GM21619 (cell line): ENCODE data around the gene GLRA1.
"Not testable (repeated sequence)": the region's sequence is repeated elsewhere in the genome, so short reads cannot be mapped to it uniquely, and the experiment has no call there.

Experiments
- ATAC-seq: cut with Tn5 transposase; IDR thresholded peaks from one replicate; pipeline ENCODE4 v1.9.1; 2021; ENCODE audit not compliant: unreplicated experiment

The GLRA1 gene

DNA sequence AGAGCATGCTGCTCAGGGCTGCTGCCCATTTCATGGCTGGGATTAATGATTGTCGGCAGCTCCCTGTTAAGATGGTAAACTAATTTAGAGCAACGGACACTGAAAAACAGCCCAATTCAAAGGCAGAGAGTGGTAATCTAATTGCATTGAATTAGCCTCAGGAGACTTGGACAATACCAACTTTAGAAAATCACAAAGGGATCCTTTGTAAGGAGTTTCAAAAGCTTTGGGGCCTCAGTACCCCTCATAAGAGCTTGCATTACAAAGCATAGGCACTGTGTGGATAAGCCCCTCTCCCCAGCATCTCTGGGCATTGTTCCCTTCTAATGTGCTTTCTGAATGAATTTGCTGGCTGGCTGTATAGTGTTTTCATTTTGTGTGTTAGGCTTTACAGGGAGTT, 6.7 kb downstream of the GLRA1 start:
- no peak for ATAC-seq

DNA sequence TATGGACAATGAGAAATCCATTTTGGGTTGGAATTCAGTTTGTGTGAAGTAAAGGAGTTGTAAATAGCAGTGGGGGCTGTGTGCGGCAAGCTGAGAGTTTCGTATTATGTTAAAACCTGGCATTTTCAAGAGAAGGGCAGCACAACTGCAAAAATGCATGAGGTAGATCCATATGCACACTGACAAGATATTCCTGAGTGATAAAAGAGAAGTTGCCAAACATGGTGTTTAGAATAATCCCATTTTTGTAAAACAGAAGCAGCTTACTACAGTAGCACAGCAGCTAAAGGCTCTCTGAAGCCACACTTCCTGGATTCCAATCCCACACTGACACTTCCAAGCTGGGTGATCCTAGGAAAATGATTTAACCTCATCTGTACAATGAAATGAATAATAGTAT, 11.2 kb downstream of the GLRA1 start:
- ATAC-seq, result no peak

DNA sequence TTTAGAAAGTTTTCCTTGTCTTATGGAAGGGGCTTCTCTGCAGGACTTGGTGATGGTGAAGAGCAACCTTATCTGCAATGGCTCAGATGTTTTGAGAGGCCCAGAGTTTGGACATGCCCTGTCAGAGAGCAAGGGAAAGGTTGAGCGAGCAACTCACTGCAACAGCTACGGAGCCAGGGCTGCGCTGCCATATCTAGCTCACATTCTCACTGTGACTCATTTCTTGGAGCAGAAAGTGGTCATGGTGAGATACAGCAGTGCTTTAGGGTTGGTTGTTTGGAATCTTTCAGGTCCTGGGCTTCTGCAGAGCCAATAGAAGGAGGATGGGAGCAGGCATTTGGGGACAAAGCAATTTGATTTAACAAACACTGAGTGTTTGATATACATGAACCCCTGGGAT, 12.3 kb downstream of the GLRA1 start:
- no peak for ATAC-seq

GRCh38 chr5:151911011-151911410, 13.6 kb downstream of the GLRA1 start:
- ATAC-seq, result no peak

GRCh38 chr5:151909628-151910027, 15.0 kb downstream of the GLRA1 start:
- no peak for ATAC-seq

GRCh38 chr5:151906246-151906645, 18.4 kb downstream of the GLRA1 start:
- no peak for ATAC-seq

DNA sequence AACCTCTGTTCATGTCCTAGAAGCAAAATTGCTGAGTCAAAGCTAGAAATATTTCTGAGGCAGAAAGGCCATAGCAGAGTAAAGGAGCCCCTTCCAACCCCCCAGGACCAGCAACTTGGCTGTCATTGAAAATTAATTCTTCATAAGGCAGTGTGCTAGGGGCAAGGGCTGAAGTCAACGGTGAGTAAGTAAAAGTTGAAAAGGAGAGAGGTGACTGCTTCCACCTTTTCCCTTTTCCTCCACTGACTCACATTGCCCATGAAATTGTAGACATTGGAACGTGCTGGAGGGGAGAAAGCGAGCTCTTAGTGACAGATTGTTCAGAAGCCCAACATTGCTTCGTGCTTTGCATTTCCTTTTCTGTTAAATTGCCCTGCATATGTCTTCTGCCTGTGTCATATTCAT, 19.1 kb downstream of the GLRA1 start:
- no peak for ATAC-seq

DNA sequence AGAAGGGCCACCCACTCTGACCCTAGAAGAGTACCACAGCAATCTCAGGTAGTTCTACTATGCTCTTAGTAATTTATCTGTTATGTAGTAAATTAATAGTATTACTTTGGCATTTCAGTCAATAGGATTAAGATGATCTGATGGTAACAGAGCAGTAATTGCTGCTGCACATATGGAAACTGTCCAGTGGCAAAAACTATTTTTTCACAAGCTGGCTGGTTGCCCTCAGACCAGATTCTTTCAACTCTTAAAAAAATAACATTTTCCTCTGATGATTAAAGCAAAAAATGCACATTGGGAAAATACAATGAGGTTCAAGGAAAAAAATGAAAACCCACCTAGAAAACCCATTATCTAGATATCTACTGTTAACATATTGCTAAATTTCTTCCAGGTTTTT, 19.7 kb downstream of the GLRA1 start:
- no peak for ATAC-seq

DNA sequence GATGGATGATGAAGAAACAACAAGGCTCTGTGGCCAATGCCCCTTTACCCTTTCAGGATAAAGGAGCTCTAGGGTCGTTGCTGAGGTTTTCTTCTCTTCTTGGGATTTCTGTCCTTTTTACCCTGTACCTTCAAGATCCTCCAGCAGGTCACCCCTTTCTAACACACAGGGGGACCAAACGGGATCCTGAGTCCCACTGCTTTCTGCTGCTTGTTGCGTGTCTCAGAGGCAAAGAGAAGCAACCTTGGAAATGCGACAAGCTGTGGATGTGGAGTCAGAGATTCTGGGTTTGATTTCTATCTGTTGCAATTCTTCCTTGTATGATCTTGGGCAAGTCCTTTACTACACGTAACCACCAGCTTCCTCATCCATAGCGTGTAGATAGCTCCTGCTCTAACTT, 20.5 kb downstream of the GLRA1 start:
- ATAC-seq, result no peak

DNA sequence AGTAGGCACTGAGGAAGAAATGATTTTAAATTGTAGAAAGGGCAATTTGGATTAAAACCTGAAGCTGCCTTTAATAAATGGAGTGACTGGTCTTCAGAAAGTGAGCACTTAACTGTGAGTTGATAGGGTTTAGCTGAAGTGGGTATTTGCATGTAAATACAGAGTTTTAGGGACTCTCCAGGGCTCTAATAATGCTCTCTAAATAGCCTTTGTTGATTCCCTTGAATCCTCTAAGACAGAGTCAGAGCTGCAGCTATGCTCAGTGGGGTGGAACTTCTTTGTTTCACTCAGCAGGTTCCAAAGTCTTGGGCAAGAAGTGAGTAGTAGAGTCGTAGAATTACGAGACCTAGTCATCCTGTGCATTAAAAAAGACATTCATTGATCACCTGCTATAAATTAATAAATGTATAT, 21.4 kb downstream of the GLRA1 start:
- ATAC-seq, result peak; percentile 96

GRCh38 chr5:151902215-151902614, 22.4 kb downstream of the GLRA1 start:
- no peak for ATAC-seq

GRCh38 chr5:151901611-151902010, 23.0 kb downstream of the GLRA1 start:
- ATAC-seq, result no peak

- no peak for ATAC-seq
Measured at GRCh38 chr5:151900891-151901290, 23.8 kb downstream of the GLRA1 start.

DNA sequence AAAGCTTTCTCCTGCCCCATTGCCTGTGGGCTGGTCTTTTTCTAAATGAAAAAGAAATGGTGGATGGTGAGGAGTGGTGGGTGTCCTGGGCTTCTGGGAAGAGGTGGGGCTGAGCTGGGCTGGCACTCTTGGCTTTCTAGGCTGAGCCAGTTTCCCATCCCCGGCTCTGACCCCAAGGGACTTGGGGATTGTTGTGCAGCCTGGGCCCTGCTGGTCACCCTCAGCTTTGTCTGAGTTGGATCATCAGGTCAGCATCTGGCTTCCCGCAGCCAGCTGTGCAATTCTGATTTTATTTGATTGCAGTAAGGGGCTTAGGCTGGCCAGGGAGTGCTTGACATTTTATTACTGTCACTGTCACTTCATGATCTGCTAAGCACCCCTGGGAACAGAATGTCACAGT, 25.3 kb downstream of the GLRA1 start:
- ATAC-seq, result no peak

DNA sequence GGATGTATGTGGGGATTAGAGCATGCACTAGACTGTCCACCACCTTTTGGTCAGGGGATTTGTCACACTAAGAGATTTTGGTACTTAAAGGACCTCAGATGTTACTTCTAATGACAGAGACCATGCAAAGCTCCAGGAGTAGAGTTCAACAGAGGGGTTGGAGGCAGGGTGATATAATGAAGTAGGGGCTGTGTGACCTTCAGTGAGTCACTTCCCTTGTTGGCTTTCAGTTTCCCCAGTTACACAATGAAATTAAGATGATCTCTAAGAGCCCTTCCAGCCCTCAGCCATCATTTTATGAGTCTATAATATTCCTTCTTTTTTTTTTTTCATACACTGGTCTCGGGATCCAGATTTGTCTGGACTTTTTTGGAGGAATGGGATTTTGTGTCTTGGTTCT, 26.8 kb downstream of the GLRA1 start:
- no peak for ATAC-seq

DNA sequence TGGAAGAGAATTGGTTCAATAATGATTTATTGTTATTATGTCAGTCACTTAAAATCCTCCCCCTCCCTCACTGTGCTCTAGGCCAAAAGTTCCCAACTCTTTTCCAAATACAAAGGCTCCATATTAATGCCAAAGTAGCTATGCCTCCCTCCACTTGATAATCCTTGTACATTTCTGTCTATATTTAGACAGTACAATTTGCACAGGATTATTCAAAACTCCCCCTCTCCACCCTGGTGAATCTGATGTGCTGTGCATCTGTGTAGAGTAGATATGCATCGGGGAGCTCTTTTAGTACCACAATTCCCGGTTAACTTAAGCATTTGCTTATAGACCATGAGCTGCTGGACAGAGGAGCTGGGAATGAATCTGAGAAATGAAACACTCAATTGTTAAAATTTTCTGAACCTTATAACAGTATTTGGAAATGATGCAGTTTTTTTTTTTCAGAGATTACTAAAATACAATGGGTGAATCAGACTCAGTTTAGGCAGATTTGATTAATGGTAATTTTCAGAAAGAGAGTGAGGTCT, 27.6 kb downstream of the GLRA1 start:
- ATAC-seq, result no peak

DNA sequence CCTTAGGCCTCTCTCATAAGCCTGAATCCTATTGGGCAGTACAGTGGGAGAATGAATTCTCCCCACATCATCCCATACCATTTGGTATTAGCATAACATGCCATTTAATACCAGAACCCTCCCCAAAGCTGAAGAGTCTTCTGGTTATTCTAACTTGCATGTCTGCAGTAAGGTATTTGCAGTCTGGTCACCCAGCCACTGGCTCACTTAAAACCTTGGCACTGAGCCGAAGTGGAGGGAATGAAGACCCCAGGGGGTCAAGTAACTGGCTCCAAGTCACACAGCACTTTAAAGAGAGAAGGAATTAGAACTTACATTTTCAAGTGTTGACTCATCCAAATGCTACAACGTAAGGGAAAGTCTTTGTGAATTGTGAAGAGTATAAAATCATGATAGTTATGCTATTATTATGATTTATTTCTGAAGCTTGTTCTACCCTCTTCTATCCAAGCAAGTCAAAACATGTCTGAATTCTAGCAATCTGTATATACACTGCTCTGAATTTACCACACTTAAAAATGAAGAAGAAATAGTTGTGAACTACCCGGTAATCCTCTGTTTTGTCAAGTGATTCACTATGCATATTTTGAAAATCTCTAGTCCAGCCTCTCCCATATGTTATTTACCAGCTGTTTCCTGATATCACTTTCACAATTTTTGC, 28.5 kb downstream of the GLRA1 start:
- no peak for ATAC-seq

- no peak for ATAC-seq
Measured at GRCh38 chr5:151895660-151896030, 29.0 kb downstream of the GLRA1 start.

DNA sequence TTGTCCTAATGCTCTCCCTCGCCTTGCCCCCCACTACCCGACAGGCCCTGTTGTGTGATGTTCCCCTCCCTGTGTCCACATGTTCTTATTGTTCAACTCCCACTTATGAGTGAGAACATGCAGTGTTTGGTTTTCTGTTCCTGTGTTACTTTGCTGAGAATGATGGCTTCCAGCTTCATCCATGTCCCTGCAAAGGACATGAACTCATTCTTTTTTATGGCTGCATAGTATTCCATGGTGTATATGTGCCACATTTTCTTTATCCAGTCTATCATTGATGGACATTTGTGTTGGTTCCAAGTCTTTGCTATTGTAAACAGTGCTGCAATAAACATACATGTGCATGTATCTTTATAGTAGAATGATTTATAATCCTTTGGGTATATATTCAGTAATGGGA, 31.2 kb downstream of the GLRA1 start:
- not testable (repeated sequence) for ATAC-seq

GRCh38 chr5:151892393-151892792, 32.3 kb downstream of the GLRA1 start:
- no peak for ATAC-seq

DNA sequence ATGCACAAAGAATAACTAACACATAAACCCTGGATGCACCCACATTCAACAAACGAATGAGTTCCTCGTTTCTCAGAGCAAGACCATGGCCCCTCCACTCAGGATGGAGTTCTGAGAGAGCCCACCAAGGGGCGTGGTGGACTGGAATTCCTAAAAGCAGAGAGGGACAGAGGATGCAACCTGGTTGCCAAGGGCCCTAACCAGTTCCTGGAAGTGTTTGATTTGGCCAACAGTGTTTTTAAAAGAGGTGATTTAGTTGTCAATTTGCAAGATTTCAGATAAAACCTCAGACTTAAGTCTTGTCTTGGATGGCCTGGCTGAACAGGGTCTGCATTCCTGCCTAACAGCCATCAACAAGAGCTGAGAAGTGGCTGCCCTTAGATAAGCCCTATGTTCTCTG, 34.4 kb downstream of the GLRA1 start:
- no peak for ATAC-seq

DNA sequence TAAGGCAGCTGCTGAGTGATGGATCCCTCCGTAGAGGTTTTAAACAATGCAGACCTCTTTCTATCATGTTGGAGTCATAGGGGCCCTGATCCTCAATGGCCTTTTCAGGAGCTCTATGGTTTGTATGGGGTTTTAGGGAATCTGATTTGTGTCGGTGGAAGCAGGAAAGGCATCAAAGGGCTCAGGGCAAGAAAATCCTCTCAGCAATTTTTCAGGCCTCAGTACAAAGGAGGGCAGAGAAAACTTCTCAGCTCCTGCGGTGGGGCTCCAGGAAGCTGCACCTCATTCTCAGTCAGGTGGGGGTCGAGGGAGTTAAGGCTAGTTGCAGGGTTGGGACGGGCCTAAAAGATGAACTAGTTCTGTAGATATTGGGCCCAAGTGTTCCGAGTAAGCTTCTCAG, 35.0 kb downstream of the GLRA1 start:
- ATAC-seq, result no peak

GRCh38 chr5:151886546-151887275, 37.9 kb downstream of the GLRA1 start:
- no peak for ATAC-seq
